Measurements from ENCODE around the gene GRID1. TPM values are rescaled to one million over a fixed set of nuclear protein-coding genes. Genes with fewer than 3 reads are reported as not detected.

The GRID1 gene
- total RNA-seq, 2 donors from 2014 or later = 0.27 to 0.85 TPM

DNA sequence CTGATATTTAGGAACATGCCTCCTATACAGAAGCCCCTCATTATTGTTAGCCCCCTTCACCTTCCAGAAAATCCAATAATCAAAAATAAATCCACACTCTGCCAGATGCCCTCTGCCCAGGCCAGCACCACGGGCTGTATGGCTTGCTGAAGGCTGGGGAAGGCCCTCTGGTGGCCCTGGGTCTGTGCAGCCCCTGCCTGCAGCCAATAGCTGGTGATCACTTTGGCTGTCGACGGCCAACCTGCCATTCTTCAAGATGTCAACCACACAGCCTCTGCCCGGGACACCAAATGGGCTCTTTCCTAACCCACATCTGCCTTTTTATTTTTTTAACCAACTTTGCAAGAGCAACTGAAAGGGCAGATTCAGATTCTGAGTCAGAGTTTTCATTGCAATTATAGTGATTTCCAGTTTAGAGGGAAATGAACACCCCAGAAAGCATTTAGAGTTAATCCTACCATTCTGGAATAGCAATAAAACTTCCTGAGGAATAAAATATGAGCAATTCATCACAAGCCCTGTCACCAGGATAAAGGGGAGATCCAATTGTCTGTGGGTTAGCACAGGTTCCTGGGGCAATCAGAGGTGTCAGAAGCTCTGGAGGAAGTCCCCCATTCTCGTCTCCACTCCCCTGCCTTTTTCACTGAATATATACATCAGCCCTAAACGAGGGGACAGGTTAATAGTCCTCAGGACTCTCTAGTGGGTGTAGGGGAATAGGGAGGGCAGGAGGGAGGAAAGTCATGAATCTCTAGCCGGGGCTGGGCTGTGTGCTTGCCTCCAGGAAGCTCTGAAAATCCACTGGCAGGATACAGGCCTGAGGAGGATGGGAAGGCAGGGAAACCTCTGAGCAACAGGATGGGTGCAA lies 211.3 kb downstream of the GRID1 start:
- Histone ChIP-seq H3K9me3 (no peaks in the 10 kb centered on the region), H3K4me3 (no peak overlapping the region), H3K36me3 (no peaks in the 10 kb centered on the region), H3K27ac (no peak overlapping the region), H3K27me3 (replicated peaks; ENCODE audit: insufficient read depth) (no peaks in the 10 kb centered on the region), H3K4me1 (ENCODE audit: control insufficient read depth in 1 of 2, low read depth in 2 of 2) (no peaks in the 10 kb centered on the region)
- DNase-seq (ENCODE audit: low spot score) (no peak), ATAC-seq (ENCODE audit: insufficient number of reproducible peaks, low FRiP score, low read depth) (no peak)
- TF ChIP-seq, protein P1, sequence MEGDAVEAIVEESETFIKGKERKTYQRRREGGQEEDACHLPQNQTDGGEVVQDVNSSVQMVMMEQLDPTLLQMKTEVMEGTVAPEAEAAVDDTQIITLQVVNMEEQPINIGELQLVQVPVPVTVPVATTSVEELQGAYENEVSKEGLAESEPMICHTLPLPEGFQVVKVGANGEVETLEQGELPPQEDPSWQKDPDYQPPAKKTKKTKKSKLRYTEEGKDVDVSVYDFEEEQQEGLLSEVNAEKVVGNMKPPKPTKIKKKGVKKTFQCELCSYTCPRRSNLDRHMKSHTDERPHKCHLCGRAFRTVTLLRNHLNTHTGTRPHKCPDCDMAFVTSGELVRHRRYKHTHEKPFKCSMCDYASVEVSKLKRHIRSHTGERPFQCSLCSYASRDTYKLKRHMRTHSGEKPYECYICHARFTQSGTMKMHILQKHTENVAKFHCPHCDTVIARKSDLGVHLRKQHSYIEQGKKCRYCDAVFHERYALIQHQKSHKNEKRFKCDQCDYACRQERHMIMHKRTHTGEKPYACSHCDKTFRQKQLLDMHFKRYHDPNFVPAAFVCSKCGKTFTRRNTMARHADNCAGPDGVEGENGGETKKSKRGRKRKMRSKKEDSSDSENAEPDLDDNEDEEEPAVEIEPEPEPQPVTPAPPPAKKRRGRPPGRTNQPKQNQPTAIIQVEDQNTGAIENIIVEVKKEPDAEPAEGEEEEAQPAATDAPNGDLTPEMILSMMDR (IDR thresholded peaks at IDR 0.05) = no peak

DNA sequence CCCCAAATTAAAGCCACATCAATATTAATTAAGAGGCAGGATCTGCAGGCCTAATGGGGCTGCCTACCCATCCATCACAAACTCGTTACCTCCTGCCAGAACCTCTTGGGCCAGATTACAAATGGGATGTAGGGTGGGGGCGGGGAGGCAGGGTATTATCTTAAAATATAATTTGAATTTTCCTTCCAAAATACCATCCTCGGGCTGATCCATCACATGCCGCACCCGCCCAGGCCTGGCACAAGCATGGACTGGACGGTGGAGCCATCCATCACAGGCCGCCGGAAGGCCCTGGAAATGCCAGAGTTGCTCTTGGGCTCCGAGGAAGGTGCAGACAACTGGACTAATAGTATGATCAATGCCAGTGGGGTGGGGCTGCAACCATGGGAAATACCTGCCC lies 212.8 kb downstream of the GRID1 start:
- Histone ChIP-seq H3K36me3 (no peaks in the 10 kb centered on the region), H3K4me1 (ENCODE audit: control insufficient read depth in 1 of 2, low read depth in 2 of 2) (no peaks in the 10 kb centered on the region), H3K27ac (no peak overlapping the region), H3K4me3 (no peak overlapping the region), H3K9me3 (no peaks in the 10 kb centered on the region), H3K27me3 (replicated peaks; ENCODE audit: insufficient read depth) (no peaks in the 10 kb centered on the region)
- TF ChIP-seq, protein P1 (IDR thresholded peaks at IDR 0.05) = no peak
- no peak for DNase-seq (ENCODE audit: low spot score)
- ATAC-seq (ENCODE audit: insufficient number of reproducible peaks, low FRiP score, low read depth) = no peak

DNA sequence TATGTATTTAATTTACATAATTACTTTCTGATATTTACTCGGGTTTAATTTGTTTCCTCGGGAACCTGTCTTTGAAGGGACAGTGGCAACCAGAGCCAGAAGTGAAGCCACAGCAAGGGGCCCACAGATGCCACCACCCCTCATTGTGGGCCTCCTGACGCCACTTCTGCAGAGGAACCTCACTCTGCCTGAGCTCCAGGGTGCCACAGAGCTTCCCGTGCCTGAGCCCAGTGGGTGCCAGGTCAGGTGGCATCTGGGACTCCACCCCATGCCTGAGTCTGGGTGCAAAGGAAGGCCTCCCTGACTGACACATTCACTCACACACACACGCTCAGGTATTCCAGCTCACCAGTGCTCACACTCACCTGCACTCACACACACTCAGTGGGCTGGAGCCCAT lies 213.7 kb downstream of the GRID1 start:
- no peaks in the 10 kb centered on the region for H3K9me3 ChIP-seq
- DNase-seq (ENCODE audit: low spot score) (no peak), ATAC-seq (ENCODE audit: insufficient number of reproducible peaks, low FRiP score, low read depth) (no peak)
- H3K4me1 ChIP-seq (ENCODE audit: control insufficient read depth in 1 of 2, low read depth in 2 of 2) = no peaks in the 10 kb centered on the region
- H3K27ac ChIP-seq = no peak overlapping the region
- TF ChIP-seq, protein P1 (IDR thresholded peaks at IDR 0.05) = no peak
- H3K27me3 ChIP-seq (replicated peaks; ENCODE audit: insufficient read depth) = no peaks in the 10 kb centered on the region
- no peaks in the 10 kb centered on the region for H3K36me3 ChIP-seq
- H3K4me3 ChIP-seq = no peak overlapping the region

DNA sequence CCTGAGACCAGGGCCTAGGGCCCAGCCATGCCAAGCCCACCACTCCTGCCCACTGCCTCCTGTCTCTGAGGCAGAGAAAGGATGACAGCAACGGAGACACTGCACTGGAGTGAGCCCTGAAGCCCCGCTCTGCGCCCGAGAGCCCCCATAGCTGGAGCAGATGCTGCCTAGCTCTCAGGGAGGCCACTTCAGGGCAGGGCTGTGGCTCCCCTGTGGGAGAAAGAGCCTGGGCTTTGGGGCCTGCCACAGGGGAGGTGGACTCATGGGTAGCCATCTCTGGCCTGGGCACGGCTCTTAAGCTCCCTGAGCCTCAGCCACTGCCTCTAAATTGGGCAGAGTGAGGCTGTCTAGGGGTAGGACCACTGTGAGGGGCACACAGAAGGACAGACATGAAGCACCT lies 214.2 kb downstream of the GRID1 start:
- ATAC-seq (ENCODE audit: insufficient number of reproducible peaks, low FRiP score, low read depth) = no peak
- no peaks in the 10 kb centered on the region for H3K9me3 ChIP-seq

DNA sequence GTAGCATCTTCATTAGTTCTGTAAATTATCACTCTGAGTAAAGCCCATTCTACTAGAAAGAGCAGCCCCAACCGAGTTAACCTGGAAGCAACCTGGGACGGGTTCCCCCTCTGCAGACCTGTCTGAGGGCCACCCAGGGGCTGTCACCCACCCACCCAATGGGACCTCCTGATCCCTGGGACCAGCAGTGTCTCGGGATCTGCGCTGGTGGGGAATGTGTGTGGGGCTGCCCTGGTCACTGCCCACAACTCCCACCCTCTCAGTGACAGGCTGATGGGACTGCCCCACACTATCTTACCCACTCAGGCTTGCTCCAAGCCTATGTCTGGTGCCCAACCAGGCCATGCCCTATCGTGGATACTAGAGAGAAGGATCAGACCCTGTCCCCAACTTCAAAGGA lies 215.0 kb downstream of the GRID1 start:
- Histone ChIP-seq H3K36me3 (no peaks in the 10 kb centered on the region), H3K9me3 (no peaks in the 10 kb centered on the region), H3K27me3 (replicated peaks; ENCODE audit: insufficient read depth) (no peaks in the 10 kb centered on the region), H3K4me1 (ENCODE audit: control insufficient read depth in 1 of 2, low read depth in 2 of 2) (no peaks in the 10 kb centered on the region), H3K27ac (no peak overlapping the region), H3K4me3 (no peak overlapping the region)
- TF ChIP-seq, protein P1 (IDR thresholded peaks at IDR 0.05) = no peak
- ATAC-seq (ENCODE audit: insufficient number of reproducible peaks, low FRiP score, low read depth) (no peak), DNase-seq (ENCODE audit: low spot score) (no peak)

More for the DNA sequence above, 214.2 kb downstream of the GRID1 start:
- no peak for DNase-seq (ENCODE audit: low spot score)
- Histone ChIP-seq H3K4me3 (no peak overlapping the region), H3K27ac (no peak overlapping the region), H3K27me3 (replicated peaks; ENCODE audit: insufficient read depth) (no peaks in the 10 kb centered on the region), H3K4me1 (ENCODE audit: control insufficient read depth in 1 of 2, low read depth in 2 of 2) (no peaks in the 10 kb centered on the region), H3K36me3 (no peaks in the 10 kb centered on the region)
- TF ChIP-seq, protein P1 (IDR thresholded peaks at IDR 0.05) = no peak
